Right lobe of liver (tissue), 6 donors: ENCODE results near the gene FOXP1. TPM values are rescaled to one million over a fixed set of nuclear protein-coding genes. Genes with fewer than 3 reads are reported as not detected.
A peak's percentile ranks its signal among the peaks of the same experiment; 100 is the strongest.

Experiments
- ATAC-seq, 4 donors: fragments of 200-7000 bp; cut with Tn5 transposase; one replicate each; pipeline ENCODE4 v1.9.1; 2020; ENCODE audit warnings: mild to moderate bottlenecking in 4 of 4, moderate library complexity in 4 of 4
- DNase-seq, 3 donors: peaks; one replicate each; pipeline ENCODE4 v3.0.0-alpha.2; 2020
- H3K27ac ChIP-seq, 3 donors: fragments of 200-600 bp; one replicate each; pipeline ENCODE4 v1.8.0; 2022
- H3K27me3 ChIP-seq, 2 donors: fragments of 200-600 bp; one replicate each; pipeline ENCODE4 v1.8.0; 2022
- H3K36me3 ChIP-seq, 4 donors: fragments of 200-600 bp; sonication (generic) in 1 of 4; one replicate each; pipeline versions ENCODE4 v1.5.1 to v1.8.0; 2017 to 2022; ENCODE audit warnings: control low read depth in 1 of 4
- H3K4me1 ChIP-seq, 4 donors: fragments of 200-600 bp; sonication (generic) in 1 of 4; one replicate each; pipeline versions ENCODE4 v1.5.1 to v1.8.0; 2017 to 2022; ENCODE audit warnings: control low read depth in 1 of 4
- H3K4me3 ChIP-seq, 3 donors: fragments of 200-600 bp; one replicate each; pipeline ENCODE4 v1.8.0; 2022
- H3K9me3 ChIP-seq, 4 donors: fragments of 200-600 bp; sonication (generic) in 1 of 4; one replicate each; pipeline versions ENCODE4 v1.5.1 to v1.8.0; 2017 to 2022; ENCODE audit warnings: control low read depth in 1 of 4
- POLR2A ChIP-seq: fragments of 450-650 bp; IDR thresholded peaks from one replicate; pipeline ENCODE4 v1.6.1; 2017; ENCODE audit warnings: antibody characterized with exemption, mild to moderate bottlenecking
- WGBS: methylation state at CpG from one replicate; pipeline ENCODE4 v1.1.6; 2018; ENCODE audit warnings: low coverage, low lambda C conversion rate; ENCODE audit not compliant: insufficient coverage; ENCODE audit errors: missing lambda C conversion rate; 5-methylcytosine and 5-hydroxymethylcytosine counted together
- intact Hi-C, 2 donors: fragments of 100-400 bp; cut with DNase I; formaldehyde crosslinking; loops; one replicate each; pipeline versions ENCODE4 v1.11.2 to v1.14.1; 2022
- total RNA-seq, 6 experiments: library from RNA; depleted of rRNA in 2 of 6; stranded (reverse); fragments of >200 nt in 2 of 6; fragmentation: NEBNext Ultra II Directional in 3 of 6; extraction: Animal tissue kit (Norgen Biotek cat#: 25700) in 3 of 6; gene quantifications; one replicate each; pipeline versions ENCODE4 v1.1.0 to v1.2.4, GENCODE V29; 2016 to 2023
- TF ChIP-seq, protein P1 (sequence below), 4 donors: fragments of 200-600 bp in 3 of 4; fragments of 450-650 bp in 1 of 4; IDR thresholded peaks; one replicate each; pipeline versions ENCODE4 v1.5.1 to v1.8.0; 2016 to 2022; ENCODE audit warnings: antibody characterized with exemption in 4 of 4, mild to moderate bottlenecking in 2 of 4
- donor health status: DM: no; HTN: yes; CAD: no.
- donor health status: DM: no; HTN: no; CAD: no.
- donor health status: DM: no; HTN: no; CAD: no.
- donor health status: DM: no; HTN: yes; CAD: no.
- donor health status: DM: no; HTN: yes; CAD: no.

Gene FOXP1
- total RNA-seq, 6 experiments from 2014 or later: 26.7 to 47.7 (median 35.2) TPM

GRCh38 chr3:71468311-71469137 is 115.0 kb downstream of the FOXP1 start:
- Histone ChIP-seq H3K4me1 (no peaks in the 10 kb centered on the region), H3K27ac (no peak overlapping the region), H3K9me3 (no peaks in the 10 kb centered on the region), H3K36me3 (no peaks in the 10 kb centered on the region), H3K4me3 (no peak overlapping the region), H3K27me3 (no peaks in the 10 kb centered on the region)
- intact Hi-C loops: no loop called here
- TF ChIP-seq, protein P1, sequence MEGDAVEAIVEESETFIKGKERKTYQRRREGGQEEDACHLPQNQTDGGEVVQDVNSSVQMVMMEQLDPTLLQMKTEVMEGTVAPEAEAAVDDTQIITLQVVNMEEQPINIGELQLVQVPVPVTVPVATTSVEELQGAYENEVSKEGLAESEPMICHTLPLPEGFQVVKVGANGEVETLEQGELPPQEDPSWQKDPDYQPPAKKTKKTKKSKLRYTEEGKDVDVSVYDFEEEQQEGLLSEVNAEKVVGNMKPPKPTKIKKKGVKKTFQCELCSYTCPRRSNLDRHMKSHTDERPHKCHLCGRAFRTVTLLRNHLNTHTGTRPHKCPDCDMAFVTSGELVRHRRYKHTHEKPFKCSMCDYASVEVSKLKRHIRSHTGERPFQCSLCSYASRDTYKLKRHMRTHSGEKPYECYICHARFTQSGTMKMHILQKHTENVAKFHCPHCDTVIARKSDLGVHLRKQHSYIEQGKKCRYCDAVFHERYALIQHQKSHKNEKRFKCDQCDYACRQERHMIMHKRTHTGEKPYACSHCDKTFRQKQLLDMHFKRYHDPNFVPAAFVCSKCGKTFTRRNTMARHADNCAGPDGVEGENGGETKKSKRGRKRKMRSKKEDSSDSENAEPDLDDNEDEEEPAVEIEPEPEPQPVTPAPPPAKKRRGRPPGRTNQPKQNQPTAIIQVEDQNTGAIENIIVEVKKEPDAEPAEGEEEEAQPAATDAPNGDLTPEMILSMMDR (IDR thresholded peaks at IDR 0.05): no peak
- no peak for TF ChIP-seq POLR2A
- 89% methylated on average over 12 of the region's 12 CpGs for WGBS
- ATAC-seq (peak in 1 of 4 donors; percentile 16), DNase-seq (no peak)

- Histone ChIP-seq H3K4me1 (no peaks in the 10 kb centered on the region), H3K4me3 (no peak overlapping the region), H3K9me3 (no peaks in the 10 kb centered on the region), H3K27ac (no peak overlapping the region), H3K27me3 (no peaks in the 10 kb centered on the region), H3K36me3 (no peaks in the 10 kb centered on the region)
- intact Hi-C loops: no loop called here
- ATAC-seq (peak in 2 of 4 donors; percentile 44 to 46), DNase-seq (no peak)
- WGBS: 92% methylated on average over 6 of the region's 10 CpGs
- TF ChIP-seq, protein P1 (IDR thresholded peaks at IDR 0.05): no peak
- TF ChIP-seq POLR2A: no peak
Observed at GRCh38 chr3:71466483-71466882, 117.0 kb downstream of the FOXP1 start.

DNA sequence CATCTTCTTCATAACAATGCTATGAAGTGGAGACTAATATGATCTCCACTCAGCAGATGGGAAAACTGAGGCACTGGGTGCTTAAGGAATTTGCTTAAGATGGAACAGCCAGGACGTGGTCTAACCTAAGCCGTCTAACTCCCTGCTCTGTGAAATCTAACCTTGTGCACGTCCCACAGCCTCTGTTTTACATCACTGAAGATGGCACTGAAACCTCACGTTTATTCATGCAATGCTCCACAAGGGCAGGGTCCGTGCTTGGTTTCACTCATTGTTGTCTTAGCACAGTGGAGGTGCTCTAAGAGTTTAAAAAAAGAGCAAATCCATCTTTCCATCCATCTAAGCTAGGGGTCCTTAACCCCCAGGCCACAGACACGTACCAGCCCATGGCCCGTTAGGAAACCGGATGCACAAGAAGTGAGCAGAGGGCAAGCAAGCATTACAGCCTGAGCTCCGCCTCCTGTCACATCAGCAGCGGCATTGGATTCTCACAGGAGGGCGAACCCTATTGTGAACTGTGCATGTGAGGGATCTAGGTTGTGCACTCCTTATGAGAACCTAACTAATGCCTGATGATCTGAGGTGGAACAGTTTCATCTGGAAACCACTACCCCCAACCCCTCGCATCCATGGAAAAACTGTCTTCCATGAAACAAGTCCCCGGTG is 118.0 kb downstream of the FOXP1 start:
- no peak for DNase-seq
- H3K9me3 ChIP-seq: no peaks in the 10 kb centered on the region
- no peak overlapping the region for H3K27ac ChIP-seq
- no peak for ATAC-seq
- intact Hi-C loops: no loop called here
- no peaks in the 10 kb centered on the region for H3K36me3 ChIP-seq
- 84% methylated on average over 7 of the region's 13 CpGs for WGBS
- no peak overlapping the region for H3K4me3 ChIP-seq
- H3K4me1 ChIP-seq: no peaks in the 10 kb centered on the region
- TF ChIP-seq, protein P1 (IDR thresholded peaks at IDR 0.05): no peak
- TF ChIP-seq POLR2A: no peak
- no peaks in the 10 kb centered on the region for H3K27me3 ChIP-seq

DNA sequence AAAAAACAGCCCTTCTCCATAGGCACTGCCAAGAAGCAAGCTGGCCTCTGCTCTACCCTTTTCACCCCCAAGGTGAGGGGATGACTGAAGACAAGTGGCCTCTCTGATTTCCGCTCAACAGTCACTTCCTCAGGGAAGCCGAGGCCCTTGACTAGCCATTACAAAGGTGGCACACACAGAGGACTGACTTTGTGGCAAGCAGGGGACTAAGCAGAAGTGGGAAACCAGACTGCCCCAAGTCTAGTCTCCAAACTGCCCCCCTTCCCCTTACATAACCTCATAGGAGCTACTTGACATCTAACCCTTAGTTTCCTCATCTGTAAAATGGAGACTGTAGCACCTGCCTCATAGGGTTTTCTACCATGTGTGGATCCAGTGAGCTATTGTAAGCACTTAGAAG is 118.9 kb downstream of the FOXP1 start:
- TF ChIP-seq POLR2A: no peak
- TF ChIP-seq, protein P1 (IDR thresholded peaks at IDR 0.05): no peak
- Histone ChIP-seq H3K4me3 (no peak overlapping the region), H3K27me3 (no peaks in the 10 kb centered on the region), H3K27ac (no peak overlapping the region), H3K36me3 (no peaks in the 10 kb centered on the region), H3K9me3 (no peaks in the 10 kb centered on the region), H3K4me1 (no peaks in the 10 kb centered on the region)
- no CpG with 5 or more reads among the region's 2 CpGs for WGBS
- intact Hi-C loops: no loop called here
- DNase-seq (no peak), ATAC-seq (peak in 1 of 4 donors; percentile 29)
